ENCODE measurements around the gene PDE4D.

PDE4D gene

DNA sequence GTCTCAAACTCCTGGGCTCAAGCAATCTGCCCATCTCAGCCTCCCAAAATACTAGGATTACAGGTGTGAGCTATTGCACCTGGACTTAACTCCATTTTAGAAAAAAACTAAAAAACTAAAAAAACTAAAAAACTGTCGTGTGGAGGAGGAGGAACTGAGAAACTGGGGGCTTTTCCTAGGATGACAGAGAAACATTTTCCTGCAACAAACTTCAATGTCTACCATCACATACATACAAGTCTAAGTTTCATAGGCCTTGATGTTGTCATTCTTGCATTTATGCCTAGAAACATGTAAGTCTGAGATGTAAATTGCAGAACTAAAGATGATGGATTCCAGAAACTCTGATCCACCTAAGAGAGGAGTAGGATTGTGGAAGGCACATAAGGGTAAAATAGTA lies 753.8 kb downstream of the PDE4D start:
- Histone ChIP-seq H2AFZ (ENCODE audit: low read depth, low read length) (no peak overlapping the region), H3K14ac (ENCODE audit: low read length in 2 of 2) (no peak overlapping the region), H2BK12ac (ENCODE audit: low read length in 2 of 2) (no peak overlapping the region), H2BK5ac (ENCODE audit: low read depth, low read length, poor library complexity, severe bottlenecking) (no peak overlapping the region), H3K18ac (ENCODE audit: low read depth in 1 of 2, low read length in 2 of 2) (no peak overlapping the region), H3K4ac (ENCODE audit: low read depth in 1 of 2, low read length in 2 of 2) (no peak overlapping the region), H3K9me3 (ENCODE audit: control insufficient read depth, low read length) (no peaks in the 10 kb centered on the region), H3K4me1 (ENCODE audit: control insufficient read depth, insufficient read depth, low read depth, low read length) (no peaks in the 10 kb centered on the region), H2BK120ac (ENCODE audit: low read depth, low read length) (no peak overlapping the region), H2AK5ac (ENCODE audit: low read length, severe bottlenecking) (no peak overlapping the region), H3K23ac (ENCODE audit: low read length in 2 of 2) (no peak overlapping the region), H3K4me3 (ENCODE audit: insufficient read depth in 1 of 2, low read depth in 1 of 2, low read length in 2 of 2) (no peak overlapping the region), H3K27ac (ENCODE audit: low read length, poor library complexity, severe bottlenecking) (no peak overlapping the region), H3K27me3 (ENCODE audit: control insufficient read depth in 1 of 2, insufficient read depth in 1 of 2, low read length in 2 of 2) (peaks cover 0 to 3% of the 10 kb centered on the region in 2 experiments), H3K9ac (ENCODE audit: low read length) (no peak overlapping the region), H3K4me2 (ENCODE audit: low read length, poor library complexity, severe bottlenecking) (no peak overlapping the region), H3K36me3 (ENCODE audit: control insufficient read depth in 1 of 2, insufficient read depth in 2 of 2, low read depth in 1 of 2, low read length in 2 of 2) (no peaks in the 10 kb centered on the region), H2BK15ac (ENCODE audit: low read depth, poor library complexity, severe bottlenecking) (no peak overlapping the region), H3K79me1 (replicated peaks; ENCODE audit: low read length, poor library complexity, severe bottlenecking) (no peaks in the 10 kb centered on the region), H4K8ac (ENCODE audit: low read length) (no peak overlapping the region), H4K91ac (ENCODE audit: low read length) (no peak overlapping the region)
- WGBS: no CpG with 5 or more reads among the region's 1 CpG
- no peak for DNase-seq

DNA sequence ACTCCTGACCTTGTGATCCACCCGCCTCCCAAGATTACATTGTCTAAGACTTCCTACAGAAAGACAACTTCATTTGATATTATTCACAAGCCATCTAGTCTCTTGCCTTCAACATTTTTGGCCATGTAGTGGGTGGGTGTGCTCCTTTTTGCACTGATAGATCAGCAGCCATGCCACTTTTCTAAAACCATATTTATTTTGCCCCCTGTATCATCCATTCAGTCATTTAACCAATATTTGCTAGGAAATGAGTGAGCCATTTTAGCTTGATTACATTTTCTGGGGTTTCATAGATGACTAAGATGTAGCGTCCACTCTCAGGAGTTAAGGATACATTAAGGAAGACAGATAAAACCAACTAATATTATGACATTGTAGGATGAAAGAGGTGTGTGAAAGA lies 755.0 kb downstream of the PDE4D start:
- H2BK12ac ChIP-seq (ENCODE audit: low read length in 2 of 2): no peak overlapping the region
- no peaks in the 10 kb centered on the region for H3K79me1 ChIP-seq (replicated peaks; ENCODE audit: low read length, poor library complexity, severe bottlenecking)
- no peaks in the 10 kb centered on the region for H3K9me3 ChIP-seq (ENCODE audit: control insufficient read depth, low read length)
- H3K23ac ChIP-seq (ENCODE audit: low read length in 2 of 2): no peak overlapping the region
- no peak overlapping the region for H2AK5ac ChIP-seq (ENCODE audit: low read length, severe bottlenecking)
- H3K27me3 ChIP-seq (ENCODE audit: control insufficient read depth in 1 of 2, insufficient read depth in 1 of 2, low read length in 2 of 2): peaks cover 0 to 3% of the 10 kb centered on the region in 2 experiments
- H3K4me3 ChIP-seq (ENCODE audit: insufficient read depth in 1 of 2, low read depth in 1 of 2, low read length in 2 of 2): no peak overlapping the region
- H2BK5ac ChIP-seq (ENCODE audit: low read depth, low read length, poor library complexity, severe bottlenecking): no peak overlapping the region
- DNase-seq: no peak
- H3K4ac ChIP-seq (ENCODE audit: low read depth in 1 of 2, low read length in 2 of 2): no peak overlapping the region
- no peak overlapping the region for H3K18ac ChIP-seq (ENCODE audit: low read depth in 1 of 2, low read length in 2 of 2)
- H3K4me2 ChIP-seq (ENCODE audit: low read length, poor library complexity, severe bottlenecking): no peak overlapping the region
- peaks cover 1% of the 10 kb centered on the region for H3K4me1 ChIP-seq (ENCODE audit: control insufficient read depth, insufficient read depth, low read depth, low read length)
- no peaks in the 10 kb centered on the region for H3K36me3 ChIP-seq (ENCODE audit: control insufficient read depth in 1 of 2, insufficient read depth in 2 of 2, low read depth in 1 of 2, low read length in 2 of 2)
- H2BK15ac ChIP-seq (ENCODE audit: low read depth, poor library complexity, severe bottlenecking): no peak overlapping the region
- no peak overlapping the region for H3K14ac ChIP-seq (ENCODE audit: low read length in 2 of 2)
- H4K8ac ChIP-seq (ENCODE audit: low read length): no peak overlapping the region
- H2AFZ ChIP-seq (ENCODE audit: low read depth, low read length): no peak overlapping the region
- WGBS: 100% methylated on average over 2 of the region's 2 CpGs
- no peak overlapping the region for H3K9ac ChIP-seq (ENCODE audit: low read length)
- no peak overlapping the region for H4K91ac ChIP-seq (ENCODE audit: low read length)
- H3K27ac ChIP-seq (ENCODE audit: low read length, poor library complexity, severe bottlenecking): no peak overlapping the region
- no peak overlapping the region for H2BK120ac ChIP-seq (ENCODE audit: low read depth, low read length)

DNA sequence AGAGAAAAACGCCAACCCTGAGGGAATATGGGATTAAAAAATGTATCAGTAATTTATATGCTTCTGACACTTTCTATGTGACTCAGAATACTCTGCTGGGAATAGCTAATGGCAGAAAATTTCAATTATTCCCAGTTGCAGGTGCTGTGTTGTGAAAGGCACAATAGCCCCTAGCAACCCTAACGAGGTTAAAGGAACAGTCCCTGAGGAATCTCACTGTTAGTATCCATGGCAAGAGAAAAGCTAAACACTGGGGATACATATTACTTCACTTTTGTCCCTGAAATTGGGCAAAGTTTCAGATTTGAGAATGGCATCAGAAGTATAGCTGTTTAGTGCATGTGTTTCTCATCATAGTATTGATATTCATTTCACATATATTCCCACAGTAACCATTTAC lies 755.7 kb downstream of the PDE4D start:
- Histone ChIP-seq H3K23ac (ENCODE audit: low read length in 2 of 2) (no peak overlapping the region), H3K18ac (ENCODE audit: low read depth in 1 of 2, low read length in 2 of 2) (no peak overlapping the region), H3K14ac (ENCODE audit: low read length in 2 of 2) (no peak overlapping the region), H3K27me3 (ENCODE audit: control insufficient read depth in 1 of 2, insufficient read depth in 1 of 2, low read length in 2 of 2) (peaks cover 0 to 3% of the 10 kb centered on the region in 2 experiments), H4K91ac (ENCODE audit: low read length) (no peak overlapping the region), H3K79me1 (replicated peaks; ENCODE audit: low read length, poor library complexity, severe bottlenecking) (no peaks in the 10 kb centered on the region), H2AFZ (ENCODE audit: low read depth, low read length) (no peak overlapping the region), H2BK120ac (ENCODE audit: low read depth, low read length) (no peak overlapping the region), H3K4me3 (ENCODE audit: insufficient read depth in 1 of 2, low read depth in 1 of 2, low read length in 2 of 2) (no peak overlapping the region), H3K27ac (ENCODE audit: low read length, poor library complexity, severe bottlenecking) (no peak overlapping the region), H2BK12ac (ENCODE audit: low read length in 2 of 2) (no peak overlapping the region), H3K9ac (ENCODE audit: low read length) (no peak overlapping the region), H2BK15ac (ENCODE audit: low read depth, poor library complexity, severe bottlenecking) (no peak overlapping the region), H3K4ac (ENCODE audit: low read depth in 1 of 2, low read length in 2 of 2) (no peak overlapping the region), H3K4me1 (ENCODE audit: control insufficient read depth, insufficient read depth, low read depth, low read length) (peaks cover 2% of the 10 kb centered on the region), H2AK5ac (ENCODE audit: low read length, severe bottlenecking) (no peak overlapping the region), H2BK5ac (ENCODE audit: low read depth, low read length, poor library complexity, severe bottlenecking) (no peak overlapping the region), H4K8ac (ENCODE audit: low read length) (no peak overlapping the region), H3K9me3 (ENCODE audit: control insufficient read depth, low read length) (no peaks in the 10 kb centered on the region), H3K36me3 (ENCODE audit: control insufficient read depth in 1 of 2, insufficient read depth in 2 of 2, low read depth in 1 of 2, low read length in 2 of 2) (no peaks in the 10 kb centered on the region), H3K4me2 (ENCODE audit: low read length, poor library complexity, severe bottlenecking) (no peak overlapping the region)
- DNase-seq: no peak
- 78% methylated on average over 2 of the region's 2 CpGs for WGBS

DNA sequence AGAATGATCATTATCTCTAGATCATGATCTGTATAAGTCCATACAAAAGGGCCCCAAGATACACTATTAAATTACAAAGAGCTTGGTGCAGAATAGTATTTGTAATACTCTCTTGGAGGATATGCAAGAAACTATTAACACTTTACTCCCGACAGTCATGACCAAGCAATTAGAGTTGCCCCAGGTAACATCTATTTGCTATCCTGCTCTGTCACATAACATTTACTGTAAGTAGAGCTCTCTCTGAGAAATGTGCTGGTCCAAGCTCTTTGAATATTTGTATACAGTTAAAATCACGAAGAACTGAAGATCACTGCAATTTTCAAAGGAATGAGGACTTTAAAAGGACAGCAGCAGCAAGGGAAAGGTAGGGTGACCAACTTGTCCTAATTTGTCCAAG lies 757.0 kb downstream of the PDE4D start:
- Histone ChIP-seq H3K4ac (ENCODE audit: low read depth in 1 of 2, low read length in 2 of 2) (no peak overlapping the region), H2BK5ac (ENCODE audit: low read depth, low read length, poor library complexity, severe bottlenecking) (no peak overlapping the region), H2BK15ac (ENCODE audit: low read depth, poor library complexity, severe bottlenecking) (no peak overlapping the region), H2BK12ac (ENCODE audit: low read length in 2 of 2) (no peak overlapping the region), H3K4me3 (ENCODE audit: insufficient read depth in 1 of 2, low read depth in 1 of 2, low read length in 2 of 2) (no peak overlapping the region), H2AK5ac (ENCODE audit: low read length, severe bottlenecking) (no peak overlapping the region), H2BK120ac (ENCODE audit: low read depth, low read length) (no peak overlapping the region), H3K14ac (ENCODE audit: low read length in 2 of 2) (no peak overlapping the region), H3K9me3 (ENCODE audit: control insufficient read depth, low read length) (no peaks in the 10 kb centered on the region), H4K91ac (ENCODE audit: low read length) (no peak overlapping the region), H4K8ac (ENCODE audit: low read length) (no peak overlapping the region), H3K27me3 (ENCODE audit: control insufficient read depth in 1 of 2, insufficient read depth in 1 of 2, low read length in 2 of 2) (peaks cover 0 to 3% of the 10 kb centered on the region in 2 experiments), H3K9ac (ENCODE audit: low read length) (no peak overlapping the region), H3K18ac (ENCODE audit: low read depth in 1 of 2, low read length in 2 of 2) (no peak overlapping the region), H3K4me1 (ENCODE audit: control insufficient read depth, insufficient read depth, low read depth, low read length) (peaks cover 2% of the 10 kb centered on the region), H3K79me1 (replicated peaks; ENCODE audit: low read length, poor library complexity, severe bottlenecking) (no peaks in the 10 kb centered on the region), H3K23ac (ENCODE audit: low read length in 2 of 2) (no peak overlapping the region), H3K4me2 (ENCODE audit: low read length, poor library complexity, severe bottlenecking) (no peak overlapping the region), H2AFZ (ENCODE audit: low read depth, low read length) (no peak overlapping the region), H3K27ac (ENCODE audit: low read length, poor library complexity, severe bottlenecking) (no peak overlapping the region), H3K36me3 (ENCODE audit: control insufficient read depth in 1 of 2, insufficient read depth in 2 of 2, low read depth in 1 of 2, low read length in 2 of 2) (no peaks in the 10 kb centered on the region)
- 100% methylated on average over 1 of the region's 2 CpGs for WGBS
- no peak for DNase-seq

All from mesenchymal stem cell (in vitro differentiated cells and primary cell).